Stomach (tissue), 4 donors: Measurements from ENCODE around the gene PTOV1.

ENCODE experiments used
- POLR2A ChIP-seq, 4 donors: fragments of 450-650 bp; IDR thresholded peaks; one replicate each; pipeline ENCODE4 v1.6.1; 2016; ENCODE audit warnings: antibody characterized with exemption in 4 of 4, control low read depth in 2 of 4, mild to moderate bottlenecking in 1 of 4, moderate library complexity in 1 of 4
- TF ChIP-seq, protein P1 (sequence below), 7 experiments: fragments of 450-650 bp in 4 of 7; fragments of 200-600 bp in 3 of 7; sonication (generic) in 3 of 7; IDR thresholded peaks; one replicate each; pipeline ENCODE4 v1.5.1; 2016 to 2019; ENCODE audit warnings: antibody characterized with exemption in 7 of 7, control low read depth in 2 of 7, mild to moderate bottlenecking in 1 of 7

DNA sequence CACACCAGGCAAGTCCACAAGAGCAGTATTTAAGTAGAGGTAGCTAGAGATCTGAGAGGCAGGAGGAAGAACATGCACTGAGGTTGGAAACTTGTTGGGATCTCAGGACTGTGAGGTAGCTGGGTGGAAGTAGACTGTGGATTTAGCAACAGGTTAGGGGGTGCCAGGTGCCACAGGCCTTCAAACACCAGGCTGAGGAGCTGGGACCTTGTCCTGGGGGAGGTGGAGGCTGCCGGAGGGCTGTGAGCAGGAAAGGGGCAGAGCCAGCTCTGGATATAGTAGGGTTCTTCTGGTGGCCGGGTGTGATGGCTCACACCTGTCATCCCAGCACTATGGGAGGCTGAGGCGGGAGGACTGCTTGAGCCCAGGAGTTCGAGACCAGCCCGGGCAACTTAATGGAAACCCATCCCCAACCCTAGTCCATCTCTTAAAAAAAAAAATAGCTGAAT, 41.0 kb upstream of the PTOV1 start:
- TF ChIP-seq POLR2A (IDR thresholded peaks at IDR 0.05): no peak
- TF ChIP-seq, protein P1, sequence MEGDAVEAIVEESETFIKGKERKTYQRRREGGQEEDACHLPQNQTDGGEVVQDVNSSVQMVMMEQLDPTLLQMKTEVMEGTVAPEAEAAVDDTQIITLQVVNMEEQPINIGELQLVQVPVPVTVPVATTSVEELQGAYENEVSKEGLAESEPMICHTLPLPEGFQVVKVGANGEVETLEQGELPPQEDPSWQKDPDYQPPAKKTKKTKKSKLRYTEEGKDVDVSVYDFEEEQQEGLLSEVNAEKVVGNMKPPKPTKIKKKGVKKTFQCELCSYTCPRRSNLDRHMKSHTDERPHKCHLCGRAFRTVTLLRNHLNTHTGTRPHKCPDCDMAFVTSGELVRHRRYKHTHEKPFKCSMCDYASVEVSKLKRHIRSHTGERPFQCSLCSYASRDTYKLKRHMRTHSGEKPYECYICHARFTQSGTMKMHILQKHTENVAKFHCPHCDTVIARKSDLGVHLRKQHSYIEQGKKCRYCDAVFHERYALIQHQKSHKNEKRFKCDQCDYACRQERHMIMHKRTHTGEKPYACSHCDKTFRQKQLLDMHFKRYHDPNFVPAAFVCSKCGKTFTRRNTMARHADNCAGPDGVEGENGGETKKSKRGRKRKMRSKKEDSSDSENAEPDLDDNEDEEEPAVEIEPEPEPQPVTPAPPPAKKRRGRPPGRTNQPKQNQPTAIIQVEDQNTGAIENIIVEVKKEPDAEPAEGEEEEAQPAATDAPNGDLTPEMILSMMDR (IDR thresholded peaks at IDR 0.05): no peak
